H9 (cell line): Measurements from ENCODE around the gene C13orf42. TPM values are rescaled to one million over a fixed set of nuclear protein-coding genes. Genes with fewer than 3 reads are reported as not detected.

Experiments
- DNase-seq: peaks from one replicate; pipeline ENCODE4 v3.0.0-alpha.2; 2017
- H2AFZ ChIP-seq: one replicate; pipeline ENCODE4 v1.6.1; 2013; ENCODE audit warnings: mild to moderate bottlenecking, low read length, control low read depth, moderate library complexity
- H2AK5ac ChIP-seq: 2 replicates; pipeline ENCODE4 v1.6.1; 2013; ENCODE audit warnings: low read length, control low read depth, mixed read lengths; ENCODE audit not compliant: insufficient read length
- H2BK120ac ChIP-seq: one replicate; pipeline ENCODE4 v1.6.1; 2013; ENCODE audit warnings: low read depth, mild to moderate bottlenecking, low read length, control low read depth, inconsistent platforms; ENCODE audit not compliant: poor library complexity, severe bottlenecking
- H2BK12ac ChIP-seq: 2 replicates; pipeline ENCODE4 v1.6.1; 2013; ENCODE audit warnings: low read length, control low read depth, mixed read lengths, low read depth; ENCODE audit not compliant: insufficient read length
- H2BK15ac ChIP-seq: 2 replicates; pipeline ENCODE4 v1.6.1; 2013; ENCODE audit warnings: low read depth, low read length, control low read depth
- H2BK20ac ChIP-seq: one replicate; pipeline ENCODE4 v1.6.1; 2013; ENCODE audit warnings: low read depth, mild to moderate bottlenecking, low read length, control low read depth, inconsistent platforms; ENCODE audit not compliant: poor library complexity, severe bottlenecking
- H2BK5ac ChIP-seq: 2 replicates; pipeline ENCODE4 v1.6.1; 2013; ENCODE audit warnings: low read length, control low read depth, mixed read lengths; ENCODE audit not compliant: insufficient read length
- H3K14ac ChIP-seq: 2 replicates; pipeline ENCODE4 v1.6.1; 2013; ENCODE audit warnings: low read length, control low read depth; ENCODE audit not compliant: insufficient read depth
- H3K18ac ChIP-seq: 2 replicates; pipeline ENCODE4 v1.6.1; 2013; ENCODE audit warnings: low read depth, mild to moderate bottlenecking, mixed read lengths, low read length, control low read depth; ENCODE audit not compliant: insufficient read length
- H3K23ac ChIP-seq: 2 replicates; pipeline ENCODE4 v1.6.1; 2013; ENCODE audit warnings: low read length, control low read depth, mixed read lengths, low read depth; ENCODE audit not compliant: insufficient read length
- H3K23me2 ChIP-seq: 2 replicates; pipeline ENCODE4 v1.6.1; 2013; ENCODE audit warnings: low read depth, mild to moderate bottlenecking, mixed read lengths, low read length, control low read depth; ENCODE audit not compliant: insufficient read length, poor library complexity, severe bottlenecking
- H3K27ac ChIP-seq: 2 replicates; pipeline ENCODE4 v1.5.1; 2013; ENCODE audit warnings: low read length, control low read depth, mixed read lengths, low read depth; ENCODE audit not compliant: insufficient read length
- H3K27me3 ChIP-seq: 2 replicates; pipeline ENCODE4 v1.6.1; 2013; ENCODE audit warnings: low read length, control low read depth, inconsistent platforms; ENCODE audit not compliant: insufficient read depth
- H3K4ac ChIP-seq: 2 replicates; pipeline ENCODE4 v1.6.1; 2013; ENCODE audit warnings: low read depth, mild to moderate bottlenecking, control low read depth, inconsistent platforms, low read length, moderate library complexity
- H3K4me1 ChIP-seq: 2 replicates; pipeline ENCODE4 v1.6.1; 2013; ENCODE audit warnings: low read length, control low read depth, inconsistent platforms; ENCODE audit not compliant: insufficient read depth
- H3K4me2 ChIP-seq: 2 replicates; pipeline ENCODE4 v1.6.1; 2013; ENCODE audit warnings: low read length, control low read depth, mixed read lengths; ENCODE audit not compliant: insufficient read length, insufficient read depth
- H3K56ac ChIP-seq: 2 replicates; pipeline ENCODE4 v1.6.1; 2013; ENCODE audit warnings: low read depth, mild to moderate bottlenecking, mixed read lengths, low read length, control low read depth; ENCODE audit not compliant: insufficient read length
- H3K79me1 ChIP-seq: 2 replicates; pipeline ENCODE4 v1.6.1; 2013; ENCODE audit warnings: low read depth, mild to moderate bottlenecking, moderate library complexity, low read length, control low read depth, inconsistent platforms; ENCODE audit not compliant: insufficient read depth, poor library complexity, severe bottlenecking
- H3K79me2 ChIP-seq: 2 replicates; pipeline ENCODE4 v1.6.1; 2013; ENCODE audit warnings: low read length, control low read depth, inconsistent platforms; ENCODE audit not compliant: insufficient read depth
- H3K9ac ChIP-seq: 2 replicates; pipeline ENCODE4 v1.6.1; 2013; ENCODE audit warnings: low read length, control low read depth, mixed read lengths; ENCODE audit not compliant: insufficient read length; ENCODE audit errors: extremely low read depth
- H3K9me3 ChIP-seq: one replicate; pipeline ENCODE4 v1.6.1; 2013; ENCODE audit warnings: low read depth, low read length, inconsistent platforms; ENCODE audit not compliant: control insufficient read depth
- H3T11ph ChIP-seq: one replicate; pipeline ENCODE4 v1.6.1; 2013; ENCODE audit warnings: mild to moderate bottlenecking, low read length, control low read depth, inconsistent platforms
- H4K20me1 ChIP-seq: one replicate; pipeline ENCODE4 v1.6.1; 2013; ENCODE audit not compliant: control insufficient read depth, insufficient read length, insufficient read depth
- H4K5ac ChIP-seq: 2 replicates; pipeline ENCODE4 v1.6.1; 2013; ENCODE audit warnings: low read depth, mild to moderate bottlenecking, mixed read lengths, low read length, control low read depth; ENCODE audit not compliant: insufficient read length
- H4K8ac ChIP-seq: replicated peaks from 2 replicates; pipeline ENCODE4 v1.6.1; 2013; ENCODE audit warnings: low read length, control low read depth, mixed read lengths, low read depth; ENCODE audit not compliant: insufficient read length
- H4K91ac ChIP-seq: 2 replicates; pipeline ENCODE4 v1.6.1; 2013; ENCODE audit warnings: low read depth, mild to moderate bottlenecking, moderate library complexity, mixed read lengths, low read length, control low read depth; ENCODE audit not compliant: insufficient read length
- H3K27ac Mint-ChIP-seq, 3 experiments: 2 replicates in 2 of 3; 3 replicates in 1 of 3; pipeline ENCODE4 v1.8.0; 2020 to 2021; ENCODE audit warnings: mixed read lengths in 3 of 3, mild to moderate bottlenecking in 1 of 3, moderate library complexity in 1 of 3
- H3K27me3 Mint-ChIP-seq: 2 replicates; pipeline ENCODE4 v1.8.0; 2021; ENCODE audit warnings: low read depth, mild to moderate bottlenecking, moderate library complexity, mixed read lengths
- H3K36me3 Mint-ChIP-seq, 3 experiments: 2 replicates in 2 of 3; 3 replicates in 1 of 3; pipeline ENCODE4 v1.8.0; 2020 to 2021; ENCODE audit warnings: low read depth in 3 of 3, mixed read lengths in 3 of 3; ENCODE audit not compliant: insufficient read depth in 1 of 3
- H3K4me1 Mint-ChIP-seq, 2 experiments: 2 replicates each; pipeline ENCODE4 v1.8.0; 2020; ENCODE audit warnings: mixed read lengths in 2 of 2
- H3K4me3 Mint-ChIP-seq, 2 experiments: 2 replicates in 1 of 2; 3 replicates in 1 of 2; pipeline ENCODE4 v1.8.0; 2020 to 2021; ENCODE audit warnings: mild to moderate bottlenecking in 2 of 2, mixed read lengths in 2 of 2, moderate library complexity in 1 of 2
- H3K9me3 Mint-ChIP-seq, 2 experiments: 2 replicates in 1 of 2; 3 replicates in 1 of 2; pipeline ENCODE4 v1.8.0; 2020; ENCODE audit warnings: mild to moderate bottlenecking in 2 of 2, mixed read lengths in 2 of 2, moderate library complexity in 1 of 2
- CTCF ChIP-seq: fragments of 200-600 bp; sonication (generic); conservative IDR thresholded peaks from 3 replicates; pipeline ENCODE4 v1.8.0; 2021; ENCODE audit warnings: antibody characterized with exemption, mild to moderate bottlenecking
- WGBS: extraction: QIAGEN DNeasy Blood & Tissue Kit; methylation state at CpG from one replicate; pipeline ENCODE4 v1.1.7; 2013; ENCODE audit warnings: missing lambda C conversion rate, low lambda C conversion rate, mixed read lengths; ENCODE audit not compliant: insufficient read length; ENCODE audit errors: extremely low coverage; 5-methylcytosine and 5-hydroxymethylcytosine counted together
- total RNA-seq: library from RNA; stranded (reverse); gene quantifications from 2 replicates; pipeline ENCODE4 v1.2.1, GENCODE V29; 2021

Gene C13orf42
- total RNA-seq, 1 experiment from 2014 or later = 16.5 TPM

DNA sequence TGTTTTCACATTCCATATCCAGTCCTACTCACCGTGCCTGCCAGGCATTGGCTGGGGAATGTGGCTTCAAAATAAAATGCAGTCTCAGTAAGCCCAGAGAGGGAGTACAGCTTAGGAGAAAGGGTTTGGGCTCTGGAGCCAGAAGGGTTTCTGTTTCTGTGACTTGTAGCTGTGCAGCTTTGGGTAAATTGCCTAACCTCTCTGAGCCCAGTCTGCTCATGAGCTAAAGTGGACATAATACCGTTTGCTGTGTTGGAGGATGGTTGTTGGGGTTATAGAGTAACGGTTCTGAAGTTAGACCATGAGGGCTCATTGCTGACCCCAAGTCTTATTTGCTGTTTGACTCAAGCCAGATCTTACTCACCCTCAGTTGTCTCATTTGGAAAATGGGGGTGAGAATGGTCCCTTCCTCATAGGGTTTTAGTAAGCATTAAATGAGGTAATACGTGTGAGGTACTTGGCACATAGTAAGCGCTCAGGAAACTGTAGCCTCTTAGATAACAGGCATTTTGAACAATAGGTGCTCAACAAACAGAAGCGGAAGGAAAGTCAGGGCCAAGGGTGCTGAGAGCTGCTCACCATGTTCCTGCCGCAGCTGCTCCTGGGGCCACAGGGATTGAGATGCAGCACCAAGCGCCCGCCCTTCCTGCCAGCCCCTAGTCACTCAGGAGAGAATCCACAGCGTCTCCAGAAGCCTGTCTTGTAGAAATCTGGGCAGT, 45.5 kb downstream of the C13orf42 start:
- Histone ChIP-seq H4K8ac (no peak overlapping the region), H3K23me2 (no peaks in the 10 kb centered on the region), H2AK5ac (no peak overlapping the region), H2BK20ac (no peak overlapping the region), H3T11ph (no peak overlapping the region), H3K79me1 (no peaks in the 10 kb centered on the region), H2BK5ac (no peak overlapping the region), H3K14ac (no peak overlapping the region), H3K56ac (peak overlapping the region; percentile 19), H4K20me1 (no peaks in the 10 kb centered on the region), H3K27me3 (no peaks in the 10 kb centered on the region), H2BK15ac (no peak overlapping the region), H2BK120ac (no peak overlapping the region), H4K5ac (no peak overlapping the region), H3K4me1 (no peaks in the 10 kb centered on the region), H3K23ac (no peak overlapping the region), H3K18ac (no peak overlapping the region), H3K27ac (no peak overlapping the region), H3K9ac (no peak overlapping the region), H2AFZ (no peak overlapping the region), H3K79me2 (no peaks in the 10 kb centered on the region), H3K4ac (no peak overlapping the region), H3K9me3 (no peaks in the 10 kb centered on the region), H4K91ac (no peak overlapping the region), H2BK12ac (no peak overlapping the region), H3K4me2 (no peak overlapping the region)
- Mint-ChIP-seq H3K36me3 (no peaks in the 10 kb centered on the region), H3K27me3 (peaks cover 6% of the 10 kb centered on the region; the same call in 1 of the 2 replicates), H3K4me3 (no peak overlapping the region), H3K4me1 (peaks cover 8 to 13% of the 10 kb centered on the region in 2 experiments), H3K9me3 (no peaks in the 10 kb centered on the region), H3K27ac (no peak overlapping the region)
- DNase-seq = no peak
- no peak for TF ChIP-seq CTCF
- no CpG with 5 or more reads among the region's 10 CpGs for WGBS
